Measurements from ENCODE around the gene TRMT11. TPM values are rescaled to one million over a fixed set of nuclear protein-coding genes. Genes with fewer than 3 reads are reported as not detected.
A peak's percentile ranks its signal among the peaks of the same experiment; 100 is the strongest.

The TRMT11 gene
- total RNA-seq, 2 experiments from 2014 or later = 40.6 to 41.9 TPM

- Mint-ChIP-seq H3K27me3 (ENCODE audit: low read depth) (no peaks in the 10 kb centered on the region), H3K4me1 (ENCODE audit: low read depth) (peaks cover 4% of the 10 kb centered on the region), H3K27ac (no peak overlapping the region), H3K4me3 (no peak overlapping the region), H3K36me3 (ENCODE audit: low read depth) (no peaks in the 10 kb centered on the region), H3K9me3 (no peaks in the 10 kb centered on the region)
- DNase-seq = no peak
- CTCF ChIA-PET = interaction anchor here (1.1 kb wide), 1 partner anchor 9 kb away, joined by 3 read pairs; no protein-coding TSS in a partner anchor
- intact Hi-C loops (cut with micrococcal nuclease) = loop anchor here (10.0 kb wide), 2 partner anchors 789 to 1281 kb away; partner anchors contain the start of gene RNF146
These were observed 2.9 kb upstream of the TRMT11 start for GRCh38 chr6:125983246-125983945.

- Mint-ChIP-seq H3K4me3 (no peak overlapping the region), H3K9me3 (no peaks in the 10 kb centered on the region)
- intact Hi-C loops (cut with micrococcal nuclease) = loop anchor here (10.0 kb wide), 2 partner anchors 790 to 1280 kb away; partner anchors contain the start of gene RNF146
These were observed 2.0 kb upstream of the TRMT11 start for GRCh38 chr6:125984311-125984710.

GRCh38 chr6:125985522-125985921 lies 818 bp upstream of the TRMT11 start:
- intact Hi-C loops (cut with micrococcal nuclease) = loop anchor here (5.0 to 10.0 kb wide), 5 partner anchors 197 to 1279 kb away; partner anchors contain the start of genes HDDC2, RNF146 and TPD52L1
- Mint-ChIP-seq H3K4me3 (peak overlapping the region; percentile 28), H3K36me3 (ENCODE audit: low read depth) (peaks cover 2% of the 10 kb centered on the region), H3K27ac (no peak overlapping the region), H3K9me3 (no peaks in the 10 kb centered on the region), H3K4me1 (ENCODE audit: low read depth) (peaks cover 7% of the 10 kb centered on the region), H3K27me3 (ENCODE audit: low read depth) (no peaks in the 10 kb centered on the region)
- CTCF ChIA-PET = interaction anchor here (2.2 to 3.5 kb wide), 5 partner anchors 10 to 195 kb away, joined by 12 to 27 read pairs (median 14); partner anchors contain the start of genes HINT3 and NCOA7
- no peak for DNase-seq

More at GRCh38 chr6:125984311-125984710, 2.0 kb upstream of the TRMT11 start:
- Mint-ChIP-seq H3K4me1 (ENCODE audit: low read depth) (peaks cover 4% of the 10 kb centered on the region), H3K27me3 (ENCODE audit: low read depth) (no peaks in the 10 kb centered on the region), H3K27ac (no peak overlapping the region), H3K36me3 (ENCODE audit: low read depth) (no peaks in the 10 kb centered on the region)
- CTCF ChIA-PET = interaction anchor here (1.1 to 3.5 kb wide), 3 partner anchors 10 to 27 kb away, joined by 3 to 27 read pairs (median 12); no protein-coding TSS in a partner anchor
- DNase-seq = no peak

GRCh38 chr6:125985979-125986300 lies 400 bp upstream of the TRMT11 start:
- Mint-ChIP-seq H3K27ac (no peak overlapping the region), H3K36me3 (ENCODE audit: low read depth) (peaks cover 2% of the 10 kb centered on the region), H3K27me3 (ENCODE audit: low read depth) (no peaks in the 10 kb centered on the region), H3K4me3 (no peak overlapping the region), H3K9me3 (no peaks in the 10 kb centered on the region), H3K4me1 (ENCODE audit: low read depth) (peaks cover 10% of the 10 kb centered on the region)
- intact Hi-C loops (cut with micrococcal nuclease) = loop anchor here (1.0 to 10.0 kb wide), 10 partner anchors 30 to 1357 kb away; partner anchors contain the start of genes CENPW, ECHDC1, HDDC2 and HINT3
- CTCF ChIA-PET = interaction anchor here (1.3 to 3.5 kb wide), 6 partner anchors 9 to 675 kb away, joined by 6 to 27 read pairs (median 14); partner anchors contain the start of genes HINT3 and NCOA7
- no peak for DNase-seq

- H3K4me1 Mint-ChIP-seq (ENCODE audit: low read depth) = peaks cover 17% of the 10 kb centered on the region
- CTCF ChIA-PET = interaction anchor here (0.7 to 3.5 kb wide), 10 partner anchors 8 to 676 kb away, joined by 3 to 27 read pairs (median 9); partner anchors contain the start of genes HINT3 and NCOA7
These were observed 782 bp downstream of the TRMT11 start for GRCh38 chr6:125987026-125987617.

GRCh38 chr6:125988280-125988679 lies 1.9 kb downstream of the TRMT11 start:
- CTCF ChIA-PET = interaction anchor here (0.6 kb wide), 1 partner anchor 106 kb away, joined by 3 read pairs; no protein-coding TSS in a partner anchor
- intact Hi-C loops (cut with micrococcal nuclease) = loop anchor here (5.0 to 10.0 kb wide), 5 partner anchors 194 to 1277 kb away; partner anchors contain the start of genes HDDC2, RNF146 and TPD52L1
- Mint-ChIP-seq H3K27me3 (ENCODE audit: low read depth) (no peaks in the 10 kb centered on the region), H3K4me1 (ENCODE audit: low read depth) (peaks cover 26% of the 10 kb centered on the region), H3K36me3 (ENCODE audit: low read depth) (peaks cover 2% of the 10 kb centered on the region), H3K27ac (no peak overlapping the region), H3K4me3 (no peak overlapping the region), H3K9me3 (no peaks in the 10 kb centered on the region)
- DNase-seq = no peak

More at GRCh38 chr6:125987026-125987617, 782 bp downstream of the TRMT11 start:
- Mint-ChIP-seq H3K27ac (no peak overlapping the region), H3K4me3 (no peak overlapping the region), H3K27me3 (ENCODE audit: low read depth) (no peaks in the 10 kb centered on the region), H3K36me3 (ENCODE audit: low read depth) (peaks cover 2% of the 10 kb centered on the region), H3K9me3 (no peaks in the 10 kb centered on the region)
- peak; percentile 22 for DNase-seq
- intact Hi-C loops (cut with micrococcal nuclease) = loop anchor here (1.0 to 10.0 kb wide), 7 partner anchors 68 to 1356 kb away; partner anchors contain the start of genes ECHDC1, HDDC2, RNF146 and TPD52L1

GRCh38 chr6:125989631-125990030 lies 3.3 kb downstream of the TRMT11 start:
- no peak overlapping the region for H3K4me3 Mint-ChIP-seq
- DNase-seq = no peak
- H3K27ac Mint-ChIP-seq = no peak overlapping the region
- H3K27me3 Mint-ChIP-seq (ENCODE audit: low read depth) = no peaks in the 10 kb centered on the region
- intact Hi-C loops (cut with micrococcal nuclease) = loop anchor here (5.0 to 10.0 kb wide), 6 partner anchors 193 to 1275 kb away; partner anchors contain the start of genes HDDC2, RNF146 and TPD52L1
- CTCF ChIA-PET = interaction anchor here (1.3 kb wide), 1 partner anchor 10 kb away, joined by 4 read pairs; no protein-coding TSS in a partner anchor
- H3K9me3 Mint-ChIP-seq = no peaks in the 10 kb centered on the region
- H3K36me3 Mint-ChIP-seq (ENCODE audit: low read depth) = peaks cover 2% of the 10 kb centered on the region
- H3K4me1 Mint-ChIP-seq (ENCODE audit: low read depth) = peaks cover 30% of the 10 kb centered on the region

- no peak overlapping the region for H3K4me3 Mint-ChIP-seq
- H3K27me3 Mint-ChIP-seq (ENCODE audit: low read depth) = no peaks in the 10 kb centered on the region
- intact Hi-C loops (cut with micrococcal nuclease) = loop anchor here (10.0 kb wide), 1 partner anchor 433 kb away; no protein-coding TSS in a partner anchor
- no peak for DNase-seq
- peaks cover 34% of the 10 kb centered on the region for H3K4me1 Mint-ChIP-seq (ENCODE audit: low read depth)
- H3K27ac Mint-ChIP-seq = no peak overlapping the region
- no peaks in the 10 kb centered on the region for H3K9me3 Mint-ChIP-seq
- peaks cover 5% of the 10 kb centered on the region for H3K36me3 Mint-ChIP-seq (ENCODE audit: low read depth)
- CTCF ChIA-PET = interaction anchor here (0.6 to 1.5 kb wide), 5 partner anchors 11 to 200 kb away, joined by 3 read pairs; no protein-coding TSS in a partner anchor
These were observed 5.3 kb downstream of the TRMT11 start for GRCh38 chr6:125991653-125992052.

GRCh38 chr6:125994670-125995488 lies 8.5 kb downstream of the TRMT11 start:
- peaks cover 18% of the 10 kb centered on the region for H3K36me3 Mint-ChIP-seq (ENCODE audit: low read depth)

GRCh38 chr6:125995972-125996580 lies 9.7 kb downstream of the TRMT11 start:
- Mint-ChIP-seq H3K4me1 (ENCODE audit: low read depth) (peaks cover 29% of the 10 kb centered on the region), H3K4me3 (peak overlapping the region; percentile 48), H3K9me3 (no peaks in the 10 kb centered on the region), H3K36me3 (ENCODE audit: low read depth) (peaks cover 26% of the 10 kb centered on the region), H3K27ac (no peak overlapping the region), H3K27me3 (ENCODE audit: low read depth) (no peaks in the 10 kb centered on the region)
- CTCF ChIA-PET = interaction anchor here (0.7 to 3.2 kb wide), 17 partner anchors 10 to 685 kb away, joined by 3 to 27 read pairs (median 4); partner anchors contain the start of gene TRMT11
- intact Hi-C loops (cut with micrococcal nuclease) = loop anchor here (1.0 to 10.0 kb wide), 5 partner anchors 175 to 1195 kb away; no protein-coding TSS in a partner anchor
- peak; percentile 77 for DNase-seq

More at GRCh38 chr6:125994670-125995488, 8.5 kb downstream of the TRMT11 start:
- Mint-ChIP-seq H3K27me3 (ENCODE audit: low read depth) (no peaks in the 10 kb centered on the region), H3K4me1 (ENCODE audit: low read depth) (peaks cover 34% of the 10 kb centered on the region), H3K9me3 (no peaks in the 10 kb centered on the region), H3K27ac (no peak overlapping the region), H3K4me3 (no peak overlapping the region)
- intact Hi-C loops (cut with micrococcal nuclease) = loop anchor here (2.0 to 10.0 kb wide), 3 partner anchors 430 to 1196 kb away; no protein-coding TSS in a partner anchor
- CTCF ChIA-PET = interaction anchor here (0.6 to 3.2 kb wide), 18 partner anchors 9 to 1140 kb away, joined by 3 to 27 read pairs (median 4); partner anchors contain the start of gene TRMT11
- no peak for DNase-seq

Data from activated naive CD4-positive, alpha-beta T cell treated with anti-CD3 and anti-CD28 coated beads for 36 hours (primary cell).